Measurements from ENCODE around the gene IRF2. TPM values are rescaled to one million over a fixed set of nuclear protein-coding genes. Genes with fewer than 3 reads are reported as not detected.
A peak's percentile ranks its signal among the peaks of the same experiment; 100 is the strongest.

IRF2 gene
- total RNA-seq, 4 donors from 2014 or later, result 23.7 to 36.8 (median 30.4) TPM

- no peak for TF ChIP-seq CTCF (IDR thresholded peaks at IDR 0.05)
- TF ChIP-seq EP300 (IDR thresholded peaks at IDR 0.05), result no peak
- TF ChIP-seq POLR2A (IDR thresholded peaks at IDR 0.05), result no peak
- DNase-seq (ENCODE audit: low spot score in 2 of 2), result no peak
- WGBS, 2 donors, result 73 to 82% methylated on average over 10 of the region's 10 CpGs
- H3K9me3 ChIP-seq, result no peaks in the 10 kb centered on the region
- H3K4me3 ChIP-seq, result no peak overlapping the region
- H3K4me1 ChIP-seq, result peaks cover 0 to 99% (median 51%) of the 10 kb centered on the region in 4 donors
- H3K36me3 ChIP-seq, result no peaks in the 10 kb centered on the region
- H3K27me3 ChIP-seq, result no peaks in the 10 kb centered on the region
- H3K27ac ChIP-seq, result peak overlapping the region in 3 of 4 donors; percentile 79 to 90 (median 83)
Measured at GRCh38 chr4:184447664-184448063, 26.7 kb downstream of the IRF2 start.

- no peak overlapping the region for H3K4me3 ChIP-seq
- WGBS, 2 donors, result 84 to 87% methylated on average over 3 of the region's 3 CpGs
- H3K36me3 ChIP-seq, result no peaks in the 10 kb centered on the region
- H3K27me3 ChIP-seq, result no peaks in the 10 kb centered on the region
- no peaks in the 10 kb centered on the region for H3K9me3 ChIP-seq
- H3K27ac ChIP-seq, result peak overlapping the region in 2 of 4 donors; percentile 24 to 52
- H3K4me1 ChIP-seq, result peaks cover 0 to 99% (median 52%) of the 10 kb centered on the region in 4 donors
- no peak for TF ChIP-seq POLR2A (IDR thresholded peaks at IDR 0.05)
- TF ChIP-seq CTCF (IDR thresholded peaks at IDR 0.05), result no peak
- TF ChIP-seq EP300 (IDR thresholded peaks at IDR 0.05), result no peak
- no peak for DNase-seq (ENCODE audit: low spot score in 2 of 2)
Measured at GRCh38 chr4:184446132-184446658, 28.2 kb downstream of the IRF2 start.

- peaks cover 0 to 99% (median 50%) of the 10 kb centered on the region in 4 donors for H3K4me1 ChIP-seq
- no peaks in the 10 kb centered on the region for H3K9me3 ChIP-seq
- peak overlapping the region in 1 of 4 donors; percentile 52 for H3K27ac ChIP-seq
- H3K36me3 ChIP-seq, result no peaks in the 10 kb centered on the region
- no peaks in the 10 kb centered on the region for H3K27me3 ChIP-seq
- no peak for TF ChIP-seq POLR2A (IDR thresholded peaks at IDR 0.05)
- TF ChIP-seq CTCF (IDR thresholded peaks at IDR 0.05), result no peak
- no peak for TF ChIP-seq EP300 (IDR thresholded peaks at IDR 0.05)
- 74 to 82% methylated on average over 11 of the region's 11 CpGs for WGBS, 2 donors
- no peak for DNase-seq (ENCODE audit: low spot score in 2 of 2)
- no peak overlapping the region for H3K4me3 ChIP-seq
Measured at GRCh38 chr4:184444953-184445309, 29.4 kb downstream of the IRF2 start.

- WGBS, 2 donors, result 91% methylated on average over 5 of the region's 5 CpGs
- TF ChIP-seq CTCF (IDR thresholded peaks at IDR 0.05) (no peak), EP300 (IDR thresholded peaks at IDR 0.05) (no peak), POLR2A (IDR thresholded peaks at IDR 0.05) (no peak)
Measured at GRCh38 chr4:184444215-184444952, 30.0 kb downstream of the IRF2 start.

GRCh38 chr4:184443318-184443717, 31.0 kb downstream of the IRF2 start:
- no peak for DNase-seq (ENCODE audit: low spot score in 2 of 2)
- Histone ChIP-seq H3K27ac (no peak overlapping the region), H3K27me3 (no peaks in the 10 kb centered on the region), H3K4me3 (no peak overlapping the region), H3K36me3 (no peaks in the 10 kb centered on the region), H3K4me1 (peaks cover 0 to 100% (median 44%) of the 10 kb centered on the region in 4 donors), H3K9me3 (no peaks in the 10 kb centered on the region)
- WGBS, 2 donors, result 95% methylated on average over 2 of the region's 2 CpGs
- TF ChIP-seq POLR2A (IDR thresholded peaks at IDR 0.05), result no peak
- TF ChIP-seq EP300 (IDR thresholded peaks at IDR 0.05), result no peak
- no peak for TF ChIP-seq CTCF (IDR thresholded peaks at IDR 0.05)

More at GRCh38 chr4:184444215-184444952, 30.0 kb downstream of the IRF2 start:
- H3K4me1 ChIP-seq, result peaks cover 0 to 99% (median 46%) of the 10 kb centered on the region in 4 donors
- H3K27ac ChIP-seq, result peak overlapping the region in 1 of 4 donors; percentile 52
- H3K36me3 ChIP-seq, result no peaks in the 10 kb centered on the region
- DNase-seq (ENCODE audit: low spot score in 2 of 2), result no peak
- H3K4me3 ChIP-seq, result no peak overlapping the region
- no peaks in the 10 kb centered on the region for H3K9me3 ChIP-seq
- H3K27me3 ChIP-seq, result no peaks in the 10 kb centered on the region
